Mesendoderm (in vitro differentiated cells): ENCODE measurements around the gene ADAMTS12.
"Not testable (repeated sequence)": the region's sequence is repeated elsewhere in the genome, so short reads cannot be mapped to it uniquely, and the experiment has no call there.

Source experiments
- DNase-seq: peaks from one replicate; pipeline ENCODE4 v3.0.0; 2013
- H2AK5ac ChIP-seq: 2 replicates; pipeline ENCODE4 v1.6.1; 2013; ENCODE audit warnings: low read length, inconsistent platforms
- H2BK120ac ChIP-seq: 2 replicates; pipeline ENCODE4 v1.6.1; 2013; ENCODE audit warnings: low read depth, mild to moderate bottlenecking, low read length, moderate library complexity, mixed read lengths
- H2BK15ac ChIP-seq: replicated peaks from 2 replicates; pipeline ENCODE4 v1.6.1; 2013; ENCODE audit warnings: low read depth, mild to moderate bottlenecking, moderate library complexity
- H2BK5ac ChIP-seq: 2 replicates; pipeline ENCODE4 v1.6.1; 2013; ENCODE audit warnings: low read length, inconsistent platforms
- H3K18ac ChIP-seq: 2 replicates; pipeline ENCODE4 v1.6.1; 2013; ENCODE audit warnings: mild to moderate bottlenecking, low read length, mixed read lengths
- H3K23ac ChIP-seq: one replicate; pipeline ENCODE4 v1.6.1; 2013; ENCODE audit warnings: low read length
- H3K27ac ChIP-seq: 2 replicates; pipeline ENCODE4 v1.5.1; 2013; ENCODE audit warnings: low read depth, mild to moderate bottlenecking, inconsistent platforms, low read length, moderate library complexity
- H3K27me3 ChIP-seq: 2 replicates; pipeline ENCODE4 v1.6.1; 2013; ENCODE audit warnings: low read length, control low read depth, mild to moderate bottlenecking, inconsistent platforms; ENCODE audit not compliant: insufficient read depth, poor library complexity
- H3K36me3 ChIP-seq: 2 replicates; pipeline ENCODE4 v1.6.1; 2013; ENCODE audit warnings: low read length, inconsistent platforms; ENCODE audit not compliant: control insufficient read depth, insufficient read depth
- H3K4ac ChIP-seq: one replicate; pipeline ENCODE4 v1.6.1; 2013; ENCODE audit warnings: low read depth, mild to moderate bottlenecking, low read length, moderate library complexity
- H3K4me1 ChIP-seq: 2 replicates; pipeline ENCODE4 v1.6.1; 2013; ENCODE audit warnings: low read depth, low read length, inconsistent platforms; ENCODE audit not compliant: control insufficient read depth
- H3K4me2 ChIP-seq: 2 replicates; pipeline ENCODE4 v1.6.1; 2013; ENCODE audit warnings: low read length
- H3K4me3 ChIP-seq: 2 replicates; pipeline ENCODE4 v1.5.1; 2013; ENCODE audit warnings: mild to moderate bottlenecking, low read length
- H3K56ac ChIP-seq: one replicate; pipeline ENCODE4 v1.6.1; 2013; ENCODE audit warnings: low read length
- H3K79me1 ChIP-seq: 2 replicates; pipeline ENCODE4 v1.6.1; 2013; ENCODE audit warnings: low read length, inconsistent platforms
- H3K79me2 ChIP-seq: 2 replicates; pipeline ENCODE4 v1.6.1; 2013; ENCODE audit warnings: mild to moderate bottlenecking, low read length; ENCODE audit not compliant: control insufficient read depth, insufficient read depth
- H3K9ac ChIP-seq: 2 replicates; pipeline ENCODE4 v1.6.1; 2013; ENCODE audit warnings: low read length, inconsistent platforms
- H4K5ac ChIP-seq: one replicate; pipeline ENCODE4 v1.6.1; 2013; ENCODE audit warnings: low read length
- H4K8ac ChIP-seq: one replicate; pipeline ENCODE4 v1.6.1; 2013; ENCODE audit warnings: low read depth, mild to moderate bottlenecking, control low read depth, low read length, moderate library complexity
- WGBS: extraction: QIAGEN DNeasy Blood & Tissue Kit; methylation state at CpG from one replicate; pipeline ENCODE4 v1.1.7; 2013; ENCODE audit warnings: low lambda C conversion rate, missing lambda C conversion rate; ENCODE audit not compliant: insufficient coverage; ENCODE audit errors: extremely low coverage; 5-methylcytosine and 5-hydroxymethylcytosine counted together

Gene ADAMTS12

GRCh38 chr5:33867241-33867640 lies 24.5 kb downstream of the ADAMTS12 start:
- no peak overlapping the region for H2AK5ac ChIP-seq
- H3K23ac ChIP-seq: no peak overlapping the region
- H4K8ac ChIP-seq: no peak overlapping the region
- no peaks in the 10 kb centered on the region for H3K4me1 ChIP-seq
- no peak overlapping the region for H3K4me3 ChIP-seq
- H2BK5ac ChIP-seq: no peak overlapping the region
- H3K4ac ChIP-seq: no peak overlapping the region
- H3K18ac ChIP-seq: no peak overlapping the region
- no peak overlapping the region for H2BK15ac ChIP-seq
- no peaks in the 10 kb centered on the region for H3K27me3 ChIP-seq
- WGBS: no CpG with 5 or more reads among the region's 1 CpG
- H3K79me2 ChIP-seq: no peaks in the 10 kb centered on the region
- no peak overlapping the region for H3K9ac ChIP-seq
- no peak overlapping the region for H2BK120ac ChIP-seq
- no peaks in the 10 kb centered on the region for H3K36me3 ChIP-seq
- no peak overlapping the region for H3K56ac ChIP-seq
- no peak overlapping the region for H4K5ac ChIP-seq
- H3K27ac ChIP-seq: no peak overlapping the region
- no peaks in the 10 kb centered on the region for H3K79me1 ChIP-seq
- H3K4me2 ChIP-seq: no peak overlapping the region
- DNase-seq: no peak

GRCh38 chr5:33859177-33859576 lies 32.6 kb downstream of the ADAMTS12 start:
- WGBS: no CpG with 5 or more reads among the region's 4 CpGs
- not testable (repeated sequence) for H2AK5ac ChIP-seq, H2BK15ac ChIP-seq, H2BK120ac ChIP-seq, H3K27ac ChIP-seq, H3K4me1 ChIP-seq, H3K9ac ChIP-seq, H3K4ac ChIP-seq, H4K5ac ChIP-seq, H3K4me2 ChIP-seq, H3K56ac ChIP-seq, H3K27me3 ChIP-seq, H2BK5ac ChIP-seq, H3K23ac ChIP-seq, H4K8ac ChIP-seq, H3K79me1 ChIP-seq, H3K79me2 ChIP-seq, H3K4me3 ChIP-seq, H3K18ac ChIP-seq, H3K36me3 ChIP-seq
- DNase-seq: peak; percentile 60

GRCh38 chr5:33857037-33857436 lies 34.8 kb downstream of the ADAMTS12 start:
- DNase-seq: no peak
- H3K56ac ChIP-seq: no peak overlapping the region
- H3K27ac ChIP-seq: no peak overlapping the region
- H3K79me1 ChIP-seq: no peaks in the 10 kb centered on the region
- no peak overlapping the region for H3K18ac ChIP-seq
- no peak overlapping the region for H3K4me2 ChIP-seq
- no peak overlapping the region for H2BK15ac ChIP-seq
- H2AK5ac ChIP-seq: no peak overlapping the region
- H3K4me3 ChIP-seq: no peak overlapping the region
- H3K36me3 ChIP-seq: no peaks in the 10 kb centered on the region
- no peak overlapping the region for H4K5ac ChIP-seq
- no peak overlapping the region for H2BK120ac ChIP-seq
- no CpG with 5 or more reads among the region's 5 CpGs for WGBS
- no peaks in the 10 kb centered on the region for H3K27me3 ChIP-seq
- no peaks in the 10 kb centered on the region for H3K79me2 ChIP-seq
- peaks cover 6% of the 10 kb centered on the region for H3K4me1 ChIP-seq
- H3K23ac ChIP-seq: no peak overlapping the region
- no peak overlapping the region for H3K9ac ChIP-seq
- no peak overlapping the region for H3K4ac ChIP-seq
- no peak overlapping the region for H2BK5ac ChIP-seq
- no peak overlapping the region for H4K8ac ChIP-seq

- Histone ChIP-seq H3K27me3 (no peaks in the 10 kb centered on the region), H3K79me2 (no peaks in the 10 kb centered on the region), H4K5ac (no peak overlapping the region), H3K4me3 (no peak overlapping the region), H2BK5ac (no peak overlapping the region), H3K4me2 (no peak overlapping the region), H3K56ac (no peak overlapping the region), H3K23ac (no peak overlapping the region), H2BK15ac (no peak overlapping the region), H2BK120ac (no peak overlapping the region), H3K4me1 (peaks cover 7% of the 10 kb centered on the region), H3K18ac (no peak overlapping the region), H4K8ac (no peak overlapping the region), H3K27ac (no peak overlapping the region), H3K36me3 (no peaks in the 10 kb centered on the region), H3K4ac (no peak overlapping the region), H2AK5ac (no peak overlapping the region), H3K9ac (no peak overlapping the region), H3K79me1 (no peaks in the 10 kb centered on the region)
- WGBS: no CpG with 5 or more reads among the region's 4 CpGs
- DNase-seq: no peak
These were observed 36.4 kb downstream of the ADAMTS12 start for GRCh38 chr5:33855396-33855795.

- no peak overlapping the region for H2AK5ac ChIP-seq
- peak overlapping the region; percentile 13 for H4K8ac ChIP-seq
- H3K18ac ChIP-seq: peak overlapping the region; percentile 56
- no CpG with 5 or more reads among the region's 4 CpGs for WGBS
- peaks cover 12% of the 10 kb centered on the region for H3K4me1 ChIP-seq
- H4K5ac ChIP-seq: no peak overlapping the region
- H3K9ac ChIP-seq: no peak overlapping the region
- no peak overlapping the region for H3K23ac ChIP-seq
- no peaks in the 10 kb centered on the region for H3K36me3 ChIP-seq
- no peak overlapping the region for H2BK15ac ChIP-seq
- no peak overlapping the region for H2BK120ac ChIP-seq
- H3K4me2 ChIP-seq: no peak overlapping the region
- H3K56ac ChIP-seq: no peak overlapping the region
- peak; percentile 68 for DNase-seq
- no peak overlapping the region for H3K4ac ChIP-seq
- H3K4me3 ChIP-seq: no peak overlapping the region
- H3K79me1 ChIP-seq: no peaks in the 10 kb centered on the region
- H3K27me3 ChIP-seq: no peaks in the 10 kb centered on the region
- H3K27ac ChIP-seq: peak overlapping the region; percentile 32
- H2BK5ac ChIP-seq: no peak overlapping the region
- H3K79me2 ChIP-seq: no peaks in the 10 kb centered on the region
These were observed 37.0 kb downstream of the ADAMTS12 start for GRCh38 chr5:33854733-33855151.

GRCh38 chr5:33852837-33853236 lies 39.0 kb downstream of the ADAMTS12 start:
- peak overlapping the region; percentile 7 for H2AK5ac ChIP-seq
- H3K23ac ChIP-seq: no peak overlapping the region
- no peak for DNase-seq
- H3K79me2 ChIP-seq: no peaks in the 10 kb centered on the region
- no peak overlapping the region for H2BK15ac ChIP-seq
- H3K56ac ChIP-seq: no peak overlapping the region
- no CpG with 5 or more reads among the region's 3 CpGs for WGBS
- no peak overlapping the region for H3K4ac ChIP-seq
- H3K18ac ChIP-seq: no peak overlapping the region
- no peak overlapping the region for H3K27ac ChIP-seq
- H2BK5ac ChIP-seq: no peak overlapping the region
- no peaks in the 10 kb centered on the region for H3K36me3 ChIP-seq
- no peak overlapping the region for H4K5ac ChIP-seq
- H2BK120ac ChIP-seq: no peak overlapping the region
- no peak overlapping the region for H3K4me3 ChIP-seq
- peaks cover 12% of the 10 kb centered on the region for H3K4me1 ChIP-seq
- no peak overlapping the region for H4K8ac ChIP-seq
- H3K27me3 ChIP-seq: no peaks in the 10 kb centered on the region
- H3K79me1 ChIP-seq: no peaks in the 10 kb centered on the region
- H3K9ac ChIP-seq: no peak overlapping the region
- no peak overlapping the region for H3K4me2 ChIP-seq
